ENCODE results near the gene ZNF764. TPM values are rescaled to one million over a fixed set of nuclear protein-coding genes. Genes with fewer than 3 reads are reported as not detected.
"Not testable (repeated sequence)": the region's sequence is repeated elsewhere in the genome, so short reads cannot be mapped to it uniquely, and the experiment has no call there.

The ZNF764 gene
- total RNA-seq, 4 donors from 2014 or later, result 8.3 to 12.0 (median 10.3) TPM

GRCh38 chr16:30602616-30603277 is 44.6 kb upstream of the ZNF764 start:
- intact Hi-C loops (cut with DNase I; ENCODE audit: low total_unique reads), result no loop called here
- H3K4me3 ChIP-seq (ENCODE audit: low read depth, poor library complexity, severe bottlenecking), result no peak overlapping the region
- 23 to 31% methylated on average over 4 of the region's 4 CpGs for WGBS, 2 donors
- no peak for DNase-seq (ENCODE audit: low spot score in 2 of 2)
- TF ChIP-seq POLR2A (IDR thresholded peaks at IDR 0.05), result no peak
- TF ChIP-seq CTCF (IDR thresholded peaks at IDR 0.05), result no peak

GRCh38 chr16:30601966-30602365 is 43.8 kb upstream of the ZNF764 start:
- WGBS, 2 donors, result 85 to 89% methylated on average over 4 of the region's 4 CpGs
- H3K4me3 ChIP-seq (ENCODE audit: low read depth, poor library complexity, severe bottlenecking), result no peak overlapping the region
- TF ChIP-seq CTCF (IDR thresholded peaks at IDR 0.05), result no peak
- TF ChIP-seq POLR2A (IDR thresholded peaks at IDR 0.05), result no peak
- intact Hi-C loops (cut with DNase I; ENCODE audit: low total_unique reads), result no loop called here
- no peak for DNase-seq (ENCODE audit: low spot score in 2 of 2)

- intact Hi-C loops (cut with DNase I; ENCODE audit: low total_unique reads), result no loop called here
- no peak overlapping the region for H3K4me3 ChIP-seq (ENCODE audit: low read depth, poor library complexity, severe bottlenecking)
- WGBS, 2 donors, result 91 to 98% methylated on average over 2 of the region's 2 CpGs
- TF ChIP-seq CTCF (IDR thresholded peaks at IDR 0.05) (no peak), POLR2A (IDR thresholded peaks at IDR 0.05) (no peak)
- DNase-seq (ENCODE audit: low spot score in 2 of 2), result no peak
Measured at GRCh38 chr16:30600929-30601328, 42.8 kb upstream of the ZNF764 start.

GRCh38 chr16:30600215-30600614 is 42.0 kb upstream of the ZNF764 start:
- WGBS, 2 donors, result 85 to 86% methylated on average over 3 of the region's 3 CpGs
- no peak for DNase-seq (ENCODE audit: low spot score in 2 of 2)
- H3K4me3 ChIP-seq (ENCODE audit: low read depth, poor library complexity, severe bottlenecking), result no peak overlapping the region
- intact Hi-C loops (cut with DNase I; ENCODE audit: low total_unique reads), result no loop called here
- TF ChIP-seq POLR2A (IDR thresholded peaks at IDR 0.05) (no peak), CTCF (IDR thresholded peaks at IDR 0.05) (no peak)

- no peak for DNase-seq (ENCODE audit: low spot score in 2 of 2)
- no peak for TF ChIP-seq CTCF (IDR thresholded peaks at IDR 0.05)
- no peak for TF ChIP-seq POLR2A (IDR thresholded peaks at IDR 0.05)
- WGBS, 2 donors, result 95 to 96% methylated on average over 4 of the region's 4 CpGs
- H3K4me3 ChIP-seq (ENCODE audit: low read depth, poor library complexity, severe bottlenecking), result no peak overlapping the region
- intact Hi-C loops (cut with DNase I; ENCODE audit: low total_unique reads), result no loop called here
Measured at GRCh38 chr16:30592871-30593270, 34.7 kb upstream of the ZNF764 start.

GRCh38 chr16:30590869-30591268 is 32.7 kb upstream of the ZNF764 start:
- H3K4me3 ChIP-seq (ENCODE audit: low read depth, poor library complexity, severe bottlenecking); intact Hi-C loops (cut with DNase I; ENCODE audit: low total_unique reads); DNase-seq (ENCODE audit: low spot score in 2 of 2): not testable (repeated sequence)
- WGBS, 2 donors, result 92 to 95% methylated on average over 9 of the region's 9 CpGs

GRCh38 chr16:30589582-30589981 is 31.4 kb upstream of the ZNF764 start:
- DNase-seq (ENCODE audit: low spot score in 2 of 2); intact Hi-C loops (cut with DNase I; ENCODE audit: low total_unique reads); H3K4me3 ChIP-seq (ENCODE audit: low read depth, poor library complexity, severe bottlenecking): not testable (repeated sequence)
- 95 to 96% methylated on average over 2 of the region's 2 CpGs for WGBS, 2 donors

Data from lower leg skin (tissue), 4 donors.